Measurements from ENCODE around the gene PCBP3.
"Not testable (repeated sequence)": the region's sequence is repeated elsewhere in the genome, so short reads cannot be mapped to it uniquely, and the experiment has no call there.

The PCBP3 gene

DNA sequence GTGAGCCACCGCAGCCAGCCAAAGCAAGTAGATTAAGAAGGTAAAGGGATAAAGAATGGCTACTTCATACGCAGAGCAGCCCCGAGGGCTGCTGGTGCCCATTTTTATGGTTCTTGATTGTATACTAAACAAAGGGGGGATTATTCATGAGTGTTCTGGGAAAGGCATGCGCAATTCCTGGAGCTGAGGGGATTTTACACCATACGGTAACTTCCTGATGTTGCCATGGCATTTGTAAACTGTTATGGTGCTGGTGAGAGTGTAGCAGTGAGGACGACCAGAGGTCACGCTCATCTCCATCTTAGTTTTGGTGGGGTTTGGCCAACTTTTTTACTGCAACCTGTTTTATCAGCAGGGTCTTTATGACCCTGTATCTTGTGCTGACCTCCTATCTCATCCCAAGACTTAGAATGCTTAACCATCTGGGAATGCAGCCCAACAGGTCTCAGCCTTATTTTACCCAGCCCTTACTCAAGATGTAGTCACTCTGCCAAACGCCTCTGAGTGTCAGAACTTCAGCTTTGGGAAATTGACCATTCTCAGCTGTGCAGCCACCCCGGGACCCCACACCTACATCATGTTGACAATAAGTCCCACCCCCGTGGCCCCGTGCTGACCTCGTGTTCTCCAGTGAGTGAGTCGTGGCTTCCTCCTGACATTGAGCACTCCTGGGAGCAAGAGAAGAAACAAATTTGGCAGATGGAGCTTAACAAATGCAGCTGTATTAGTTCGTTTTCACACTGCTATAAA, 188.6 kb downstream of the PCBP3 start:
- no CpG with 5 or more reads among the region's 14 CpGs for WGBS (ENCODE audit: extremely low coverage, insufficient coverage, insufficient read length)
- DNase-seq = peak in 1 of 2 donors; percentile 11

DNA sequence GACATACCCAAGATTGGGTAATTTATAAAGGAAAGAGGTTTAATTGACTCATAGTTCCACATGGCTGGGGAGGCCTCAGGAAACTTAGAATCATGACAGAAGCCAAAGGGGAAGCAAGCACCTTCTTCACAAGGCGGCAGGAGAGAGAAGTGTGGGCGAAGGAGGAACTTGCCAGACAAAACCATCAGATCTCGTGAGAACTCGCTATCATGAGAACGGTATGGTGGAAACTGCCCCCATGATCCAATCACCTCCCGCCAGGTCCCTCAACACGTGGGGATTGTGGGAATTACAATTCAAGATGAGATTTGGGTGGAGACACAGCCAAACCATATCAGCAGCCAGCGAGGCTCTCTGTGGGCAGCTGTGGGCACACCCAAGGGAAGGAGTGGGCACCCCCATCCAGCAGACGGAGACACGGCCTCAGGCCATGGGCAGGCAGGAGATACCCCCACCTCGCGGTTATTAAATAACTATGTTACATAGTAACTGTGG, 189.3 kb downstream of the PCBP3 start:
- H3K4me2 ChIP-seq (ENCODE audit: low read length); H3K27ac ChIP-seq (ENCODE audit: low read depth, low read length); H3K27me3 ChIP-seq (ENCODE audit: insufficient read depth, low read length); H3K4me1 ChIP-seq (ENCODE audit: control insufficient read depth in 1 of 2, insufficient read depth in 2 of 2, low read length in 2 of 2); H3K36me3 ChIP-seq (ENCODE audit: control insufficient read depth in 1 of 2, insufficient read depth in 2 of 2, low read length in 2 of 2); H2AK5ac ChIP-seq (ENCODE audit: low read length); H3K18ac ChIP-seq (ENCODE audit: low read length); H3K79me2 ChIP-seq (ENCODE audit: control insufficient read depth, insufficient read depth, low read length, poor library complexity); H3K79me1 ChIP-seq (ENCODE audit: low read length); H3K9me3 ChIP-seq (ENCODE audit: insufficient read depth, low read depth, low read length); H3K23ac ChIP-seq (ENCODE audit: low read length); H4K12ac ChIP-seq (ENCODE audit: low read depth, low read length); H3K14ac ChIP-seq (ENCODE audit: low read length); H2BK120ac ChIP-seq (ENCODE audit: insufficient read depth, low read length, poor library complexity); H3K4ac ChIP-seq (ENCODE audit: low read depth, low read length); H2BK12ac ChIP-seq (ENCODE audit: low read length); DNase-seq; H4K8ac ChIP-seq (ENCODE audit: low read depth, low read length); H4K91ac ChIP-seq (ENCODE audit: low read depth, low read length); H3K9ac ChIP-seq (ENCODE audit: low read length); H2AFZ ChIP-seq (ENCODE audit: insufficient read depth, low read length, poor library complexity); H2BK5ac ChIP-seq (ENCODE audit: low read depth, low read length, poor library complexity): not testable (repeated sequence)
- no CpG with 5 or more reads among the region's 12 CpGs for WGBS (ENCODE audit: extremely low coverage, insufficient coverage, insufficient read length)
- peak overlapping the region; percentile 13 for H3K4me3 ChIP-seq (ENCODE audit: low read depth, low read length)

More for the DNA sequence above, 188.6 kb downstream of the PCBP3 start:
- Histone ChIP-seq H3K27me3 (ENCODE audit: insufficient read depth, low read length) (no peaks in the 10 kb centered on the region), H3K4me1 (ENCODE audit: control insufficient read depth in 1 of 2, insufficient read depth in 2 of 2, low read length in 2 of 2) (peaks cover 0 to 4% of the 10 kb centered on the region in 2 experiments), H4K91ac (ENCODE audit: low read depth, low read length) (no peak overlapping the region), H3K4me2 (ENCODE audit: low read length) (no peak overlapping the region), H2AFZ (ENCODE audit: insufficient read depth, low read length, poor library complexity) (no peak overlapping the region), H4K12ac (ENCODE audit: low read depth, low read length) (no peak overlapping the region), H3K79me1 (ENCODE audit: low read length) (no peaks in the 10 kb centered on the region), H2AK5ac (ENCODE audit: low read length) (no peak overlapping the region), H3K79me2 (ENCODE audit: control insufficient read depth, insufficient read depth, low read length, poor library complexity) (no peaks in the 10 kb centered on the region), H3K18ac (ENCODE audit: low read length) (no peak overlapping the region), H2BK120ac (ENCODE audit: insufficient read depth, low read length, poor library complexity) (no peak overlapping the region), H3K14ac (ENCODE audit: low read length) (no peak overlapping the region), H2BK5ac (ENCODE audit: low read depth, low read length, poor library complexity) (no peak overlapping the region), H3K4me3 (ENCODE audit: low read depth, low read length) (no peak overlapping the region), H3K36me3 (ENCODE audit: control insufficient read depth in 1 of 2, insufficient read depth in 2 of 2, low read length in 2 of 2) (no peaks in the 10 kb centered on the region), H3K23ac (ENCODE audit: low read length) (no peak overlapping the region), H4K8ac (ENCODE audit: low read depth, low read length) (no peak overlapping the region), H3K9me3 (ENCODE audit: insufficient read depth, low read depth, low read length) (no peaks in the 10 kb centered on the region), H3K9ac (ENCODE audit: low read length) (no peak overlapping the region), H3K4ac (ENCODE audit: low read depth, low read length) (no peak overlapping the region), H2BK12ac (ENCODE audit: low read length) (no peak overlapping the region), H3K27ac (ENCODE audit: low read depth, low read length) (no peak overlapping the region)

DNA sequence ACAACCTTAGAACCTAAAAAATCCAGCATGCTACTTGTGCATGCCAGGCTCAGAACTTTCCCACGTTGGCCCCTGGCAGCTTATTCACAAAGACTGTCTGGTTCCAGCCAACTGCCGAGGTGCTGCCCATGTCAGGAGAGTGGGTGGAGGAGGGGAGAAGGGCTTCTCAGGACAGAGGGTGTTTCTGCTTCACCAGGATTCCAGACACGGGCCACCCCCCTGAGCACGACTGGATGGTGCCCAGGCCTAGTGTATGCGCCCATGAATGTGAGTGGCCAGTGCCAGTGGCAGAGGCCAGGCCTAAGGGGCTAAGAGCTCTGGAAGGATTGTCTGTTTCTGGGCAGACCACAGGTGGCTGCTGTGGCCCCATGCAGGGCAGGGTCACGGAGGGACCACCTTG, 189.9 kb downstream of the PCBP3 start:
- H2AFZ ChIP-seq (ENCODE audit: insufficient read depth, low read length, poor library complexity) = no peak overlapping the region
- H3K79me1 ChIP-seq (ENCODE audit: low read length) = no peaks in the 10 kb centered on the region
- H3K27me3 ChIP-seq (ENCODE audit: insufficient read depth, low read length) = no peaks in the 10 kb centered on the region
- no peak overlapping the region for H3K14ac ChIP-seq (ENCODE audit: low read length)
- no peak overlapping the region for H2BK120ac ChIP-seq (ENCODE audit: insufficient read depth, low read length, poor library complexity)
- no peak overlapping the region for H3K9ac ChIP-seq (ENCODE audit: low read length)
- no peak overlapping the region for H3K4ac ChIP-seq (ENCODE audit: low read depth, low read length)
- H4K12ac ChIP-seq (ENCODE audit: low read depth, low read length) = no peak overlapping the region
- peaks cover 0 to 4% of the 10 kb centered on the region in 2 experiments for H3K4me1 ChIP-seq (ENCODE audit: control insufficient read depth in 1 of 2, insufficient read depth in 2 of 2, low read length in 2 of 2)
- H3K9me3 ChIP-seq (ENCODE audit: insufficient read depth, low read depth, low read length) = no peaks in the 10 kb centered on the region
- H3K27ac ChIP-seq (ENCODE audit: low read depth, low read length) = no peak overlapping the region
- H2BK5ac ChIP-seq (ENCODE audit: low read depth, low read length, poor library complexity) = no peak overlapping the region
- no peak overlapping the region for H3K23ac ChIP-seq (ENCODE audit: low read length)
- WGBS (ENCODE audit: extremely low coverage, insufficient coverage, insufficient read length) = no CpG with 5 or more reads among the region's 6 CpGs
- H3K4me3 ChIP-seq (ENCODE audit: low read depth, low read length) = no peak overlapping the region
- H3K36me3 ChIP-seq (ENCODE audit: control insufficient read depth in 1 of 2, insufficient read depth in 2 of 2, low read length in 2 of 2) = no peaks in the 10 kb centered on the region
- no peak overlapping the region for H3K18ac ChIP-seq (ENCODE audit: low read length)
- no peak overlapping the region for H3K4me2 ChIP-seq (ENCODE audit: low read length)
- no peak overlapping the region for H2AK5ac ChIP-seq (ENCODE audit: low read length)
- DNase-seq = no peak
- H4K8ac ChIP-seq (ENCODE audit: low read depth, low read length) = no peak overlapping the region
- no peak overlapping the region for H2BK12ac ChIP-seq (ENCODE audit: low read length)
- no peak overlapping the region for H4K91ac ChIP-seq (ENCODE audit: low read depth, low read length)
- no peaks in the 10 kb centered on the region for H3K79me2 ChIP-seq (ENCODE audit: control insufficient read depth, insufficient read depth, low read length, poor library complexity)

DNA sequence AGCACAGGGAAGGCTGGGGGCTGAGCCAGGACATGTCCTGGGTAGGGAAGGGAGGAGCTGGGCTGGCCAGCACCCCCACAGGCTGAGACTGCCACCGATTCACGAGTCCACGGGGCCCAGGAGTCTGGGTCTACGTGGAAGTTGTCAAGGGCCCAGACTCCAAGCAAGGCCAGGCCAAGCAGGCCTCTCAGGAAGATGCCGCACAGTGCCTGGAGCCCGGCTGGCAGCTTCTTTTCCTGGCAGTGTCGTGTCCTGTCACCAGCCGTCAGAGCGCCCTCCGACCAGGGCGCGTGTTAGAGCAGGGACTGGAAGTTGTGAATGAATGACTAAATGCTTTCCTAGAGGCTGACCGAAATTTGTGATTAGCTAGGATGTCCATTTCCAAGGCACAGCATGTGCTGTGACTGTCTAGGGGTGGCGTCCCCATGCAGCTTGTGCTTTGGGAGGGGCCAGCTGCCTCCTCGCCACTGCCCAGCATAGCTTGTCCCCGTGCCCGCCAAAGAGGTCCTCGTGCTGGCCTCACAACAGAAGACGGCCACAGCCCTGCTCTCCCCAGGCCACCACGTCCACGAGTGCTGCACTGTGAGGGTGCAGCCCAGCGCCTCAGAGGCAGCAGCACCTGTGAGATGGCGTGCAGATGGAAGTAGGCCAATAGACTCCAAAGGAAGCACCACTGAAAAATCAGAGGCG, 190.6 kb downstream of the PCBP3 start:
- WGBS (ENCODE audit: extremely low coverage, insufficient coverage, insufficient read length) = no CpG with 5 or more reads among the region's 24 CpGs
- DNase-seq = no peak

More for the DNA sequence above, 190.6 kb downstream of the PCBP3 start:
- no peak overlapping the region for H2AFZ ChIP-seq (ENCODE audit: insufficient read depth, low read length, poor library complexity)
- H2AK5ac ChIP-seq (ENCODE audit: low read length) = no peak overlapping the region
- H3K36me3 ChIP-seq (ENCODE audit: control insufficient read depth in 1 of 2, insufficient read depth in 2 of 2, low read length in 2 of 2) = no peaks in the 10 kb centered on the region
- no peaks in the 10 kb centered on the region for H3K79me2 ChIP-seq (ENCODE audit: control insufficient read depth, insufficient read depth, low read length, poor library complexity)
- no peak overlapping the region for H3K18ac ChIP-seq (ENCODE audit: low read length)
- H3K79me1 ChIP-seq (ENCODE audit: low read length) = no peaks in the 10 kb centered on the region
- H4K8ac ChIP-seq (ENCODE audit: low read depth, low read length) = no peak overlapping the region
- no peak overlapping the region for H3K9ac ChIP-seq (ENCODE audit: low read length)
- no peak overlapping the region for H3K4me2 ChIP-seq (ENCODE audit: low read length)
- H3K23ac ChIP-seq (ENCODE audit: low read length) = no peak overlapping the region
- no peak overlapping the region for H3K27ac ChIP-seq (ENCODE audit: low read depth, low read length)
- H3K4me3 ChIP-seq (ENCODE audit: low read depth, low read length) = no peak overlapping the region
- H3K9me3 ChIP-seq (ENCODE audit: insufficient read depth, low read depth, low read length) = no peaks in the 10 kb centered on the region
- H2BK5ac ChIP-seq (ENCODE audit: low read depth, low read length, poor library complexity) = no peak overlapping the region
- H4K12ac ChIP-seq (ENCODE audit: low read depth, low read length) = no peak overlapping the region
- H2BK12ac ChIP-seq (ENCODE audit: low read length) = no peak overlapping the region
- H4K91ac ChIP-seq (ENCODE audit: low read depth, low read length) = no peak overlapping the region
- peaks cover 0 to 4% of the 10 kb centered on the region in 2 experiments for H3K4me1 ChIP-seq (ENCODE audit: control insufficient read depth in 1 of 2, insufficient read depth in 2 of 2, low read length in 2 of 2)
- H3K27me3 ChIP-seq (ENCODE audit: insufficient read depth, low read length) = no peaks in the 10 kb centered on the region
- no peak overlapping the region for H3K14ac ChIP-seq (ENCODE audit: low read length)
- H2BK120ac ChIP-seq (ENCODE audit: insufficient read depth, low read length, poor library complexity) = no peak overlapping the region
- no peak overlapping the region for H3K4ac ChIP-seq (ENCODE audit: low read depth, low read length)
